Smooth muscle cell (in vitro differentiated cells): ENCODE results near the gene DPY30. TPM values are rescaled to one million over a fixed set of nuclear protein-coding genes. Genes with fewer than 3 reads are reported as not detected.

ENCODE experiments used
- DNase-seq: peaks from one replicate; lab custom pipeline; 2025; ENCODE audit not compliant: unreplicated experiment; lab: John Stamatoyannopoulos, UW
- H2AFZ ChIP-seq: fragments of 200-600 bp; sonication (generic); 2 replicates; pipeline ENCODE4 v1.6.0; 2016; ENCODE audit warnings: antibody characterized with exemption, low read depth, mild to moderate bottlenecking
- H3F3A ChIP-seq: fragments of 200-600 bp; sonication (generic); 2 replicates; pipeline ENCODE4 v1.6.0; 2017; ENCODE audit warnings: antibody characterized with exemption, low read depth
- H3K27ac ChIP-seq: fragments of 200-600 bp; sonication (generic); 2 replicates; pipeline ENCODE4 v1.5.1; 2016; ENCODE audit warnings: low read depth, mild to moderate bottlenecking
- H3K27me3 ChIP-seq: fragments of 200-600 bp; sonication (generic); 2 replicates; pipeline ENCODE4 v1.6.1; 2016; ENCODE audit warnings: low read depth, mild to moderate bottlenecking
- H3K36me3 ChIP-seq: fragments of 200-600 bp; sonication (generic); 2 replicates; pipeline ENCODE4 v1.5.1; 2016; ENCODE audit warnings: low read depth
- H3K4me1 ChIP-seq: fragments of 200-600 bp; sonication (generic); 2 replicates; pipeline ENCODE4 v1.5.1; 2016; ENCODE audit warnings: low read depth
- H3K4me2 ChIP-seq: fragments of 200-600 bp; sonication (generic); 2 replicates; pipeline ENCODE4 v1.6.0; 2016; ENCODE audit warnings: mild to moderate bottlenecking
- H3K4me3 ChIP-seq: fragments of 200-600 bp; sonication (generic); 2 replicates; pipeline ENCODE4 v1.5.1; 2016; ENCODE audit warnings: mild to moderate bottlenecking
- H3K79me2 ChIP-seq: fragments of 200-600 bp; sonication (generic); 2 replicates; pipeline ENCODE4 v1.6.0; 2016; ENCODE audit warnings: low read depth, mild to moderate bottlenecking
- H3K9ac ChIP-seq: fragments of 200-600 bp; sonication (generic); 2 replicates; pipeline ENCODE4 v1.6.0; 2016; ENCODE audit warnings: low read depth
- H3K9me3 ChIP-seq: fragments of 200-600 bp; sonication (generic); replicated peaks from 2 replicates; pipeline ENCODE4 v1.5.1; 2016; ENCODE audit warnings: low read depth
- H4K20me1 ChIP-seq: fragments of 200-600 bp; sonication (generic); 2 replicates; pipeline ENCODE4 v1.6.0; 2016; ENCODE audit warnings: low read depth
- CTCF ChIP-seq: fragments of 200-600 bp; sonication (generic); IDR thresholded peaks from 2 replicates; pipeline ENCODE4 v1.5.1; 2017; ENCODE audit warnings: borderline replicate concordance, mild to moderate bottlenecking, antibody characterized with exemption; ENCODE audit not compliant: insufficient read depth, poor library complexity, severe bottlenecking
- WGBS: methylation state at CpG from one replicate; pipeline ENCODE4 v1.1.7; 2016; ENCODE audit warnings: low lambda C conversion rate; 5-methylcytosine and 5-hydroxymethylcytosine counted together
- polyA plus RNA-seq: library from polyadenylated mRNA; unstranded; fragments of >200 nt; fragmentation: Nextera tagmentation; extraction: Ambion mirVana; gene quantifications from 2 replicates; pipeline ENCODE4 v1.2.1, GENCODE V29; 2016
- total RNA-seq: library from RNA; depleted of rRNA; stranded (reverse); fragments of >200 nt; gene quantifications from 2 replicates; pipeline ENCODE4 v1.2.3, GENCODE V29; 2014

The DPY30 gene
- total and polyA plus RNA-seq, 2 experiments from 2014 or later = 97.4 to 103 TPM

DNA sequence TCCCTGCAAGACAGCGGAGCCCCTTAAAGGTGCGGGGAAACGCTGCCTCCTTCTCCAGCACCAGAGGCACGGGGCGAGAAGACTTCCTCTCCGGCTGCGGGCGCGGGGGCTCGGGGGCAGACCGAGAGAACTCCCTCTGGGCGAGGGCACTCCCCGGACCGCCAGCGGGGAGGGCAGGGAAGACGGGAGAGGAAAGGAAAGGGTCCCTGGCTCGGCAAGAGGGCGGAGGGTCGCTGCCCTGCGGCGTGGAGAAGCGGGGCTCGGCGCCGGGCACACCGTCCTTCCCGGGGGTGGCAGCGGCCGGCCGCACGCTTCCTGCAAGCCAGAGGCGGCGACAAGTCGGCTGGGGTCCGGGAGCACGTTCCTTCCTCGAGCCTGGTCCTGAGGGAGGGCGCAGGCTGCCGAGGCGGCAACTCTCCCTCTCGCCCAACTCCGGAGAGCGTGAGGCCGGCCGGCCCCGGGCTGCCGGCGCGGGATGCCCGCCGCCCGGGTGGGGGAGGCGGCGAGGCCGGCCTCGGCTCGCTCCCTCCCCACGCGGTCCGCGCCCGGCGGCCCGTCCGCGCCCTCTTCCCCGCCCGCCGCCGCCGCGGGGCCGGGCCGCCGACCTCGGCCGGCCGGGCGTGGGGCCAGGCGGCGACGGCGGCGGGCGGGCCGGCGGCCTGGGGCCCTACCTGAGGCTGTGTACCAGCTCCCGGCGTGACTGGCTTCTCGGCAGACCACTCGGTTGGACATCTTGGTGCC is 29.9 kb downstream of the DPY30 start:
- no peaks in the 10 kb centered on the region for H3K36me3 ChIP-seq
- H3K4me3 ChIP-seq = peak overlapping the region; percentile 97
- H3K9ac ChIP-seq = peak overlapping the region; percentile 78
- H3K4me2 ChIP-seq = peak overlapping the region; percentile 94
- H2AFZ ChIP-seq = no peak overlapping the region
- H3K79me2 ChIP-seq = peaks cover 49% of the 10 kb centered on the region
- 1% methylated on average over 53 of the region's 91 CpGs for WGBS
- H3K27ac ChIP-seq = peak overlapping the region; percentile 86
- peaks cover 3% of the 10 kb centered on the region for H3K4me1 ChIP-seq
- peak; percentile 33 for DNase-seq
- no peaks in the 10 kb centered on the region for H3K27me3 ChIP-seq
- H4K20me1 ChIP-seq = peaks cover 50% of the 10 kb centered on the region
- peaks cover 16% of the 10 kb centered on the region for H3F3A ChIP-seq
- no peak for TF ChIP-seq CTCF
- no peaks in the 10 kb centered on the region for H3K9me3 ChIP-seq

GRCh38 chr2:32008805-32009515 is 30.6 kb downstream of the DPY30 start:
- Histone ChIP-seq H3K4me2 (peak overlapping the region; percentile 94), H3F3A (peaks cover 16% of the 10 kb centered on the region), H3K4me3 (peak overlapping the region; percentile 97), H3K27me3 (no peaks in the 10 kb centered on the region), H3K36me3 (no peaks in the 10 kb centered on the region), H3K27ac (peak overlapping the region; percentile 86), H4K20me1 (peaks cover 57% of the 10 kb centered on the region), H3K9ac (peak overlapping the region; percentile 78), H2AFZ (no peak overlapping the region), H3K4me1 (peaks cover 3% of the 10 kb centered on the region), H3K79me2 (peaks cover 56% of the 10 kb centered on the region), H3K9me3 (no peaks in the 10 kb centered on the region)
- no peak for TF ChIP-seq CTCF
- WGBS = 3% methylated on average over 10 of the region's 10 CpGs
- peak; percentile 33 for DNase-seq

DNA sequence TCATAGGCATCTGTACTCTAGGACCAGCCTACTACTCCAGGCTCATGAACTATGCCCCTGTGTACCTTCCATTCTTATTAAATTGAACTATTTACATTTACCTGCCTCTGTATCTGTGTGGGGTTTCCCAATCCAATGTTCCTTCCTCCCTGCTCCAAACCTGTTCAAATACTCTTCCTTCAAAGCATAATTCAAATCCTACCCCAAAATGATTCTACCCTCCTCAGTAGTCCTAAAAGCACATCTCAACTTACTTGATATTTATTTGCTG is 32.5 kb downstream of the DPY30 start:
- H3K79me2 ChIP-seq = peaks cover 74% of the 10 kb centered on the region
- H3F3A ChIP-seq = peaks cover 16% of the 10 kb centered on the region
- DNase-seq = no peak
- peaks cover 3% of the 10 kb centered on the region for H3K4me1 ChIP-seq
- no peaks in the 10 kb centered on the region for H3K9me3 ChIP-seq
- H4K20me1 ChIP-seq = peaks cover 74% of the 10 kb centered on the region
- H3K4me2 ChIP-seq = peak overlapping the region; percentile 94
- no peak overlapping the region for H3K9ac ChIP-seq
- TF ChIP-seq CTCF = no peak
- H3K4me3 ChIP-seq = peak overlapping the region; percentile 1
- H3K36me3 ChIP-seq = no peaks in the 10 kb centered on the region
- no peak overlapping the region for H2AFZ ChIP-seq
- H3K27ac ChIP-seq = peak overlapping the region; percentile 86
- no peaks in the 10 kb centered on the region for H3K27me3 ChIP-seq
